Measurements from ENCODE around the gene COX11.

GRCh38 chr17:54948380-54948779, 20.1 kb downstream of the COX11 start:
- TF ChIP-seq CTCF (IDR thresholded peaks at IDR 0.05; ENCODE audit: low read depth, low read length) (no peak), MYC (IDR thresholded peaks at IDR 0.05; ENCODE audit: low read depth, low read length) (no peak), MAX (IDR thresholded peaks at IDR 0.05; ENCODE audit: low read depth, low read length) (no peak), POLR2A (IDR thresholded peaks at IDR 0.05; ENCODE audit: extremely low read depth, insufficient read length) (no peak)
